GM12872 (cell line): Measurements from ENCODE around the gene PGS1.

Experiments
- TF ChIP-seq, protein P1 (sequence below): IDR thresholded peaks from 3 replicates; pipeline ENCODE4 v1.5.1; 2011; ENCODE audit warnings: low read depth, mild to moderate bottlenecking, low read length, moderate library complexity; ENCODE audit not compliant: insufficient read depth

Gene PGS1

DNA sequence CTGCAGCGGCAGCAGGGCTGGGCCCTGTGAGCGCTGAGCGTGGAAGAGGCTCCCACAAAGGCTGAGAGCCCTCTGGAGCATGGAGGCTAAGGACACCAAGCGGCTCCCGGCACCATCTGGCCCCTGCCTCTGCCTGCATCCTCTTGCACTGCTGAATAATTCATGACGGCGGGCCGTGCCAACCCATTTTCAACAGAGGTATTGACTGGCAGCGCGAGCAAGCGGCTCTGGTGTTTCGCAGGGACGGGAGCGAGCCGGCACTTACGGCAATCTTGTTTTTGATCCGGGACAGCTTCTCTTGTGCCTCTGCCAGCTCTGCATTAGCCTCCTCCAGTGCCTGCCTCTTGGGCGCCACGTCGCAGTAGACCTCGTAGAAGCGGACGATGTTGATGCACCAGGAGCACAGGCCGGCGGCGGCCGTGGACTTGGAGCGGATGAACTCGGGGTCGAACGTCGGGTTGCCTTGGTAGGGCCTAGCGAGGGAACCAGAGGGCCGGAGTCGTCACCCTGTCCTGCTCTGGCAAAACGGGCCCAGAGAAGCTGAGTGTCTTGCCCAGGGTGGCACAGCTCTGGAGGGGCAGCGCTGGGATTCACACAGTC lies 80.4 kb downstream of the PGS1 start:
- TF ChIP-seq, protein P1, sequence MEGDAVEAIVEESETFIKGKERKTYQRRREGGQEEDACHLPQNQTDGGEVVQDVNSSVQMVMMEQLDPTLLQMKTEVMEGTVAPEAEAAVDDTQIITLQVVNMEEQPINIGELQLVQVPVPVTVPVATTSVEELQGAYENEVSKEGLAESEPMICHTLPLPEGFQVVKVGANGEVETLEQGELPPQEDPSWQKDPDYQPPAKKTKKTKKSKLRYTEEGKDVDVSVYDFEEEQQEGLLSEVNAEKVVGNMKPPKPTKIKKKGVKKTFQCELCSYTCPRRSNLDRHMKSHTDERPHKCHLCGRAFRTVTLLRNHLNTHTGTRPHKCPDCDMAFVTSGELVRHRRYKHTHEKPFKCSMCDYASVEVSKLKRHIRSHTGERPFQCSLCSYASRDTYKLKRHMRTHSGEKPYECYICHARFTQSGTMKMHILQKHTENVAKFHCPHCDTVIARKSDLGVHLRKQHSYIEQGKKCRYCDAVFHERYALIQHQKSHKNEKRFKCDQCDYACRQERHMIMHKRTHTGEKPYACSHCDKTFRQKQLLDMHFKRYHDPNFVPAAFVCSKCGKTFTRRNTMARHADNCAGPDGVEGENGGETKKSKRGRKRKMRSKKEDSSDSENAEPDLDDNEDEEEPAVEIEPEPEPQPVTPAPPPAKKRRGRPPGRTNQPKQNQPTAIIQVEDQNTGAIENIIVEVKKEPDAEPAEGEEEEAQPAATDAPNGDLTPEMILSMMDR = no peak

DNA sequence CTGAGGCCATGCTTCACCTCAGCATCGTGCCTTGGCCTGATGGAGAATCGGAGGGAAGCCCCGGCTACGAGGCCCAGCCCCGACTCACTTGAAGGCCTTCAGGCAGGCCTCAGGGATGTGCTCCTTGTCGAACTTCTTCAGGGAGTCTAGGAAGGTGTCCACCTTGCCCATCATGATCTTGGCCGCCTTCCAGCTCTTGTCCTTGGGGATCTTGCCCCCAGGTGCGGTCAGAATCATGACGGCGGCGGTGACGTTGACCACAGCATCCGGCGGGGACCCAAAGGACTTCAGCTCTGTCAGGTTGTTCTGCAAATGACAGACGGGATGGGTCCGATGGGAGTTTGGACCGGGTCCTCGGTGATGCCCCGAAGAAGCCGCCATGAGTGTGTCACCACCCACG lies 81.2 kb downstream of the PGS1 start:
- TF ChIP-seq, protein P1 = no peak

DNA sequence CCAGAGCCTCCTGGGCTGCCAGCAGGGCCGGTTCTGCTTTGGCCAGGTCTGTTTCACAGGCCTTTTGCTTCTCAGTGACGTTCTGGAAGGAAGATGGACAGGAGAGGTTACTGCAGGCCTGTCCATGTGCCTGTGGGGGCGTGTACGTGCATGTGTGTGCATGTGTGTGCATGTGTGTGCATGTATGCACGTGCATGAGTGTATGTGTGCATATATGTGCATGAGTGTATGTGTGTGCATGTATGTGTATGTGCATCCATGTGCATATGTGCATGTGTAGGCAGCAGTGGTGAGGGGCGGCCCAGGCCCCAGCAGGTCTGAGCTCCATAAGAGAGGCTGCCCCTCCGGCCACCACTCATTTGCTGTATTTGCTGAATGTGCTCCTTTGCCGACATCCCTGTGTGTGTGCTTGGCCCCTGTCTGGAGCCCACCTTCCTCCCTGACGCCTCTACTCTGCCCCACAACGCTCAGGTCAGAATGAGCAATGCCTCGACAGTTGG lies 81.8 kb downstream of the PGS1 start:
- TF ChIP-seq, protein P1 = no peak

DNA sequence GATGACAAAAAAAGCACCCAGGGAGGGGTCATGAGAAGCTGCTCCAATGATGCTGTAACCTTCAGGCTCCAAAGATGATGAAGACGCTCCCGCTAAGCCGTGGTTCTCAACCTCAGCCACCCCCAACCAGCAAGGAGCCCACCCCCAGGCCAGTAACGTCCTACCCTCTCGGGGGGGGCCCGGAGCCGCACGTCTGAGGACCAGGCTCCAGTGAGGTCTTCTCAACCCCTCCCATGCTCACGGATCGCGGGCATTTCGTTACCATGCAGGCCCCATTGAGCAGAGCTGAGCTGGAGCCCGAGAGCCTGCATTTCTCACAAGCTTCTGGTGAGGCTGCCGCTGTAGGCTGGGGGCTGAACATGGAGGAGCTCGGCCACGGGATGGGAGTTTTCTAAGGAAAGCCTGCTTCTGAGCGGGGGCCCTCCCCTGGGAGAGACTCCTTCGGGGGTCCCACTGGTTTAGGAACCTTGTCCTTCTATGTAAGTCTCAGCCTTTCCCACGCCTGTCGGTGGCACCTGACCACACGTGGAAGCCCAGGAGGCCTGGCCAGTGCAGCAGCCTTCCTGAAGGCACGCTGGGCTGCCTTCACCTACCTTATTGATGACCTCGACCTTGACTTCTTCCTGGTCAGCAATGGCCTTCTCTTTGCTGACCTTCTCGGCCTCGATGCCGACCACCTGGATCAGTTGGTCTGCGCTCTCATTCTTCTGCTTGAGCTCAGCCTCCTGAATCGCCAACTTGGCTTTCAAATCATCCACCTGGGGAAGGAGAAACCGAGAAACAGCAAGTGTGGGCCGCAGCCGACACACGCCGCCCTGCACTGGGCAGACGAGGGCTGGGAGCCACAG lies 82.7 kb downstream of the PGS1 start:
- TF ChIP-seq, protein P1 = no peak

- TF ChIP-seq, protein P1 = no peak
Observed at GRCh38 chr17:78461799-78462053, 83.3 kb downstream of the PGS1 start.

DNA sequence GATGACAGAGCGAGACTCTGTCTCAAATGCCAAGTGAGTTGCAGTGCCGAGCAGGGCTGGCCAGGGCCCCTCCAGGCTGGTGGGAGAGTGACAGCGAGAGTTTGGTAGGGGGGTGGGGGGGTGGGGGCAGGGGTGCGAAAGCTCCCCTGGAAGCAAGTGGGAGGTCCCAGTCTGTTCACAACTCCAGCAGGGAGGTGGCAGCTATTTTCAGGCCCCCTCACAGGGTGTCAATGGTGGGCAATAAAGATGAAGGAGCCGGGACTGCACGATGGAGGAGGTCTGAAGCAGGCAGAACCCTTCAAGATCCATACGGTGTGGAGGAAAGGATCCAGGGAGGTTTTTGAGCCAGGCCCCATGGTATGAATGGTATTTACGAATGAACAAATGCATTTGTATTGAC lies 83.7 kb downstream of the PGS1 start:
- TF ChIP-seq, protein P1 = no peak

- TF ChIP-seq, protein P1 = no peak
Observed at GRCh38 chr17:78466786-78467715, 88.6 kb downstream of the PGS1 start.
